ENCODE measurements around the gene PTMS.

GRCh38 chr12:6818222-6818621, 52.1 kb downstream of the PTMS start:
- TF ChIP-seq, protein P1, sequence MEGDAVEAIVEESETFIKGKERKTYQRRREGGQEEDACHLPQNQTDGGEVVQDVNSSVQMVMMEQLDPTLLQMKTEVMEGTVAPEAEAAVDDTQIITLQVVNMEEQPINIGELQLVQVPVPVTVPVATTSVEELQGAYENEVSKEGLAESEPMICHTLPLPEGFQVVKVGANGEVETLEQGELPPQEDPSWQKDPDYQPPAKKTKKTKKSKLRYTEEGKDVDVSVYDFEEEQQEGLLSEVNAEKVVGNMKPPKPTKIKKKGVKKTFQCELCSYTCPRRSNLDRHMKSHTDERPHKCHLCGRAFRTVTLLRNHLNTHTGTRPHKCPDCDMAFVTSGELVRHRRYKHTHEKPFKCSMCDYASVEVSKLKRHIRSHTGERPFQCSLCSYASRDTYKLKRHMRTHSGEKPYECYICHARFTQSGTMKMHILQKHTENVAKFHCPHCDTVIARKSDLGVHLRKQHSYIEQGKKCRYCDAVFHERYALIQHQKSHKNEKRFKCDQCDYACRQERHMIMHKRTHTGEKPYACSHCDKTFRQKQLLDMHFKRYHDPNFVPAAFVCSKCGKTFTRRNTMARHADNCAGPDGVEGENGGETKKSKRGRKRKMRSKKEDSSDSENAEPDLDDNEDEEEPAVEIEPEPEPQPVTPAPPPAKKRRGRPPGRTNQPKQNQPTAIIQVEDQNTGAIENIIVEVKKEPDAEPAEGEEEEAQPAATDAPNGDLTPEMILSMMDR (IDR thresholded peaks at IDR 0.05; ENCODE audit: extremely low read depth in 1 of 2, insufficient read depth in 1 of 2, low read depth in 1 of 2, low read length in 2 of 2) = no peak
- TF ChIP-seq POLR2A (IDR thresholded peaks at IDR 0.05; ENCODE audit: low read depth, low read length) = no peak
- TF ChIP-seq, protein P2, sequence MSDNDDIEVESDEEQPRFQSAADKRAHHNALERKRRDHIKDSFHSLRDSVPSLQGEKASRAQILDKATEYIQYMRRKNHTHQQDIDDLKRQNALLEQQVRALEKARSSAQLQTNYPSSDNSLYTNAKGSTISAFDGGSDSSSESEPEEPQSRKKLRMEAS (IDR thresholded peaks at IDR 0.05; ENCODE audit: insufficient read depth, insufficient read length) = no peak
- TF ChIP-seq POLR2AphosphoS5 (IDR thresholded peaks at IDR 0.05; ENCODE audit: insufficient read depth, low read depth, low read length) = no peak
- TF ChIP-seq GATA2 (IDR thresholded peaks at IDR 0.05; ENCODE audit: insufficient read depth, insufficient read length, low read depth, low read length) = no peak
